Urinary bladder (tissue), 4 donors: ENCODE data around the gene KCNQ1OT1. TPM values are rescaled to one million over a fixed set of nuclear protein-coding genes. Genes with fewer than 3 reads are reported as not detected.

Source experiments
- DNase-seq: peaks from one replicate; pipeline ENCODE4 v3.0.0-alpha.2; 2015; ENCODE audit errors: extremely low spot score
- H3K27ac ChIP-seq: one replicate; pipeline ENCODE4 v1.5.1; 2013; ENCODE audit warnings: low read depth, mild to moderate bottlenecking, moderate library complexity
- H3K36me3 ChIP-seq: one replicate; pipeline ENCODE4 v1.6.1; 2013; ENCODE audit warnings: mild to moderate bottlenecking, moderate library complexity; ENCODE audit not compliant: insufficient read depth
- H3K4me1 ChIP-seq: one replicate; pipeline ENCODE4 v1.6.1; 2013; ENCODE audit warnings: mild to moderate bottlenecking, moderate library complexity; ENCODE audit not compliant: insufficient read depth
- H3K4me3 ChIP-seq: one replicate; pipeline ENCODE4 v1.5.1; 2013; ENCODE audit warnings: low read depth, low read length
- WGBS: extraction: QIAGEN DNeasy Blood & Tissue Kit; methylation state at CpG from one replicate; pipeline ENCODE4 v1.1.7; 2013; 5-methylcytosine and 5-hydroxymethylcytosine counted together
- polyA plus RNA-seq: library from polyadenylated mRNA; stranded (reverse); fragments of 200-250 nt; gene quantifications from one replicate; pipeline ENCODE4 v1.2.3, GENCODE V29; 2013
- total RNA-seq: library from RNA; depleted of rRNA; stranded (reverse); fragments of >200 nt; gene quantifications from one replicate; pipeline ENCODE4 v1.2.3, GENCODE V29; 2014
- donor health status: healthy with polysubstance abuse.
- donor health status: healthy.

KCNQ1OT1 gene
- total and polyA plus RNA-seq, 2 donors: 0.06 to 24.7 TPM

DNA sequence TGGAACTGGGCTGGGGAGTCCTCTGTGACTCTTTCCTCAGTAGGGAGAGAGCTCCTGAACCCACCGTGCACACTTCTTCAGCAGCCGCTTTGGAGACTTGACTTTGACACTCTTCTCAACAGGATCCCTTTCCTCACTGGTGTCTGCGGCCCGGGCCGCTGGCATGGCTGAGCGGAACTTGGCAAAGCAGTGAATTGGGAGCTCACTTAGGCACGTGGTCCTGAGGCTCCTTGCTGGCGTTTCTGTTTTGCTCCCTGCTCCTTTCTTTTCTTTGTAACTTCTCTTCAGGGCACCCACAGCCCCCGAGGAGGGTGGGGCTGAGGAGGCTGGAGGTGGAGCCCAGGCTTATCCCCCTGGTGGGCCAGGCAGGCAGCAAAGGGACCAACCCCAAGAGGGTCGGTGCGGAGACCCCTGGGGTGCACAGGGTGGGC, 8.4 kb upstream of the KCNQ1OT1 start:
- H3K36me3 ChIP-seq: no peaks in the 10 kb centered on the region
- no peaks in the 10 kb centered on the region for H3K4me1 ChIP-seq
- no peak overlapping the region for H3K4me3 ChIP-seq
- H3K27ac ChIP-seq: peak overlapping the region; percentile 77
- DNase-seq: no peak
- 31% methylated on average over 11 of the region's 11 CpGs for WGBS

DNA sequence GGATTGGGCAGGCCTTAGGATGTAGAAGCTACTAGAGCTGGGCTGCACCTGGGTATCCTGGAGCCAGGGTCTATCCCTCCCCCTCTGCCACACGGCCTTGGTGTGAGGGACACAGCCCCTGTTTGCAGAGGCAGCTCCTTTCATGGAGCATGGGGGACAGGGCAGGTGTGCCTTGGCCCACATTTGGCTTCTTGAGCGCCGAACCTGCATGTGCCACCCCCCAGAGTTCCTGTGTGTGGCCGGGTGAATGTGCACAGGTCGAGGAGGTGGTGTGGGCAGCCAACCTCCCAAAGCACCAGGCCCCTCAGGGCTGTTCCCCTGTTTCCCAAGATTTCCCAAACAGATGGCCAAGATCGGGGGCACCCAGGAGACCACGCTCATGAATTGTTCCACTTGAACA, 7.9 kb upstream of the KCNQ1OT1 start:
- Histone ChIP-seq H3K4me3 (no peak overlapping the region), H3K4me1 (no peaks in the 10 kb centered on the region), H3K27ac (no peak overlapping the region), H3K36me3 (no peaks in the 10 kb centered on the region)
- 93% methylated on average over 7 of the region's 7 CpGs for WGBS
- no peak for DNase-seq

DNA sequence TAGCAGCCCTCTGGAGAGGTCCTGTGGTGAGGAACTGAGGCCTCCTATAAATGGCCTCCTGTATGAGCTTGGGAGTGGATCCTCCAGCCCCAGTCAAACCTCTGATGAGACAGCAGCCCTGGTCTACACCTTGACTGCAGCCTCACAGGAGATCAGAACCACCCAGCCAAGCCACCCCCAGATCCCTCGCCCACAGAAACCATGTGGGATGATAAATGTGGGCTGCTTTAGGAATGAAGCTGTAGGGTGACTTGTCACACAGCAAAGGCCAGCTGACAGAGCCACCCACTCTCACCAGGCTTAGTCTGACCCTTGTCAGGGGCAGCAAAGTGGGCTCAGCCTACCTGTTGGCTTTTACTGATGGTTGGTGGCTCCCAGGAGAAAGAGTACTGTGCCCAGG, 6.5 kb upstream of the KCNQ1OT1 start:
- no peaks in the 10 kb centered on the region for H3K4me1 ChIP-seq
- no peak for DNase-seq
- no peak overlapping the region for H3K27ac ChIP-seq
- H3K4me3 ChIP-seq: no peak overlapping the region
- no peaks in the 10 kb centered on the region for H3K36me3 ChIP-seq
- WGBS: 97% methylated on average over 1 of the region's 1 CpG

DNA sequence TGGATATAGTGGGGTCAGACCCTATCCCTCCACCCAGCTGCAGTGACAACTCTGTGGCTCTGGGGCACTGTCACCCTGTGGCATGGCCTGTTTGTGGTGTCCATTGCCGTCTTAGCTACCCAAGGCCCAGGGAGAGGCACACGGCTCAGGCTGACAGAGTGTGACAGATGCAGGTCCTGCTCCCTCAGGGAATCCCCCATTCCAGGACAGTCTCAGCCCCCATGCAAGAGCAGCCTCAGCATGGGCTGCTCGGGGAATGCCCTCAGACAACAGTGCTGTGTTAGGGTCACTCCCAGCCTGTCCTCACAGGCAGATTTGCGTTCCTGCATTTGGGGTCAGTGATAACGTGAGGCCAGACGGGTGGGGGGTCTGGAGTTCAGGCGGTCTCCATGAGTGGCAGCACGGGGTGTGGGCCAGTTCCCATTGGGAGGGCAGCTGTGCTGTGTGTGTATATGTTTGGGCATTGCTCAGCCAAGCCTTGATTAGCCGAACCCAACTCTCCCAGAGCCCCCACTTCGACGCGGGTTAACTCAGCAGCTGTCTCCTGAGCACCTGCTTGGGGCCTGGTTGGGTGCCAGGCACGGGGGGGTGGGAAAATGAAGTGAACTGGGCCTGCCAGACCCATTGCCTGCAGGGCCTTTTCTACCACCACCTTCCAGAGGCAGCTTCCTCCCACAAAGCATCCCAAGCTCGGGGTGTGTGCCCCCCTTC, 5.3 kb upstream of the KCNQ1OT1 start:
- no peak for DNase-seq
- H3K36me3 ChIP-seq: no peaks in the 10 kb centered on the region
- H3K27ac ChIP-seq: no peak overlapping the region
- 85% methylated on average over 14 of the region's 14 CpGs for whole genome bisulfite sequencing
- no peaks in the 10 kb centered on the region for H3K4me1 ChIP-seq
- H3K4me3 ChIP-seq: no peak overlapping the region

DNA sequence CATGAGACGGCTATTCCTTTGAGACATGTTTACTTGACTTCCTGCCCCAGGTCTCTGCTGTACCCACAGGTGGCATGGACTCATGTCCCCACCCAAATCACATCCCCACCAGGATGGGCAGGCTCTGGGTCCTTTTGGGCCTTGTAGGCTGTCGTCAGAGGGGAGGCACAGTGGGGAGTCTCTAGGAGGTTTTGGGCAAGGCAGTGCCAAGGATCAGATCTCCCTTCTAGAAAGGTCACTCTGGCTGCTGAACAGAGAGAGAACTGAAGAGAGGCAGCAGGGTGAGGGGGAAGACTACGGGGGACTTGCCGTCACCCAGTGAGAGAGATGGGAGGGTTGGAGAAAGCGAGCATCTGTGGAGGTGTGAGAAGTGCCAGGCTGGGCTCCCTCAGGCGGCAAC, 4.6 kb upstream of the KCNQ1OT1 start:
- no peak for DNase-seq
- WGBS: 97% methylated on average over 6 of the region's 6 CpGs
- H3K4me1 ChIP-seq: no peaks in the 10 kb centered on the region
- no peak overlapping the region for H3K4me3 ChIP-seq
- H3K27ac ChIP-seq: no peak overlapping the region
- no peaks in the 10 kb centered on the region for H3K36me3 ChIP-seq

DNA sequence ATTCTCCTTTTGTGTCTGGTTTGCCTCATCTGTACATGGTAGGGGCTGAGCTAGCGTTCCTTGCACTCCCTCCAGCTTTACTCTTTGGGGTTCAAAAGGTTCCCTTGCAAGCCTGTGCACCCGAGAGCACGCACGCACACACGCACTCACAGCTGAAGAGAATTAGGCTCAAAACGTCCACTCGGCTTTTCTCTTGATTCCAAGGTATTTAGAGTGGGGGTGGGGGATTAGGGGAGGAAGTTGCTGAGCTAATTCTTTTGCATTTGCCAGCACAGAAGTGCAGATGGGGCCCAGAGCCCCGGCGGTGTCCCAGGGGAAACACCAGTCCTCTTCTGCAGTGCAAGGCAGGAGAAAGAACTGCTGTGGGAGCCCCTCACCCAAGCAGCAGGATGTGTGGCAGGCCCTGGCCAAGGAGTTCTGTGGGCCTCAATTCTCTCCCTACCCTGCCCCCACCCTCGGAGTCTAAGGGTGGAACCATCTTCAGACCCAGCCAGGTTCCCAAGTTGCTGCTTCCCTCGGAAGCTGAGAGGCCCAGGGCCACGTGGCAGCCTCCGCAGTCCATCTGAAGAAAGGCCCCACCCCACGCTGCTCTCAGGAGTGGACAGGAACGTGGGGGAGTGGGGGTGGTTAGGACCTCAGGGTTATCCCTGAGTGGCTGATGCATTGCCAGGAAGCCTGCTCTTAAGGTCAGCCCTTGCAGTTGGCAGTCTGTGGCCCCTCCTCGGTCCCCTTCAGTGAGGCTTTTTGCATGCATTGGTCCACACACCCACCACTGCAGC, 3.8 kb upstream of the KCNQ1OT1 start:
- Histone ChIP-seq H3K4me1 (no peaks in the 10 kb centered on the region), H3K36me3 (no peaks in the 10 kb centered on the region), H3K27ac (no peak overlapping the region), H3K4me3 (no peak overlapping the region)
- DNase-seq: no peak
- WGBS: 47% methylated on average over 16 of the region's 16 CpGs

DNA sequence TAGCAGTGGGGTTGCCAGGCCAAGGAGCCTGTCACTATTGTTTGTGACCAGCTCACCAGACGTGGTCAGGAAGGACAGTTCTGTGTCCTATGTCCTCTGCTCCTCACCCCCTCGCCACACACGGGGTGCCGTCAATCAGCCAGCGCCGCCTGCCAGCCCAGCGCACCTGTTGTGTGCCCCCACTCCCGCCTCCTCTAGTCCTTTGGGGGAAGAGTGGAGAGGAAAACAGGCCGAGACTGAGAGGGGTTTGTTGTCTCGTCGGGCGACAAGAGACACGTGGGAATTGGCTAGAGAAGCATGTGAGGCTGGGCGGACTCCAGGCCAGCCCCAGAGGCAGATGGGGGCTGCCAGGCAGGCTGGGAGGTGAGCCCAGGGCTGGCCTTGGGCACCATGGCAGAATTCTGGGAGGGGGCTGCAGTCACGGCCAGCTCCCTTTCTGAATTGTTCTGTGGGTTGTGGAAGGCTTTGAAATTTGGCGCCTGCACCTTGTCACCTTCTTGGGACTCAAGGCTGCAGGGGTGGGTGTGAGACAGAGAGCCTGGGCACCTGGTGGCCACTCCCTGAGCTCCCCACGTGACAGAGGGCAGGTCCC, 3.1 kb upstream of the KCNQ1OT1 start:
- DNase-seq: no peak

DNA sequence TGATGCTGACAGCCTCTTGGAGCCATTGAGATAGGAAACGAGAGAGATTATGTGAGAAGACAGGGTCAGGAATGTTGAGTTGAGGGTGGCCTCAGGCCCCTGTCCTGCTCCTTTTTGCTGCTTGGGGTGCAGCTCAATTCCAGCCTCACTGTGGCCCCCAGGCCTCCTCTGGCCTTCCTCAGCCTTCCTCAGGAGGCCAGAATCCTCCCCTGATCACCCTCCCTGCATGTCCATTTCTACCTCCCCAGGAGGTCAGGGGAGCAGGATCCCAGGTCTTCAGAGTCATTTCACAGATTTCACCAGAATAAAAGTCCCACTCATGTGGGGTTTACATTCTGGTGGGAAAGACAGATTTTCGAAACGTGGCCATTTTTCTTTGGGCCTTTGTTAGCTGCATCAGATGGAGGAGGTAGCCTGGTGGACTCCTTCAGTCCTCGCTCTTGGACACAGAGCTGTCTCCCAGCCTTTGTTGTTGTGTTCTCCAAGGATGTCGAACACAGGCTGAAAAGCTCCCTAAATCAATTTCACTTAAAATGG, 2.2 kb upstream of the KCNQ1OT1 start:
- 93% methylated on average over 5 of the region's 5 CpGs for WGBS
- Histone ChIP-seq H3K4me3 (no peak overlapping the region), H3K4me1 (no peaks in the 10 kb centered on the region), H3K27ac (no peak overlapping the region), H3K36me3 (no peaks in the 10 kb centered on the region)
- DNase-seq: no peak

More for the DNA sequence above, 3.1 kb upstream of the KCNQ1OT1 start:
- Histone ChIP-seq H3K36me3 (no peaks in the 10 kb centered on the region), H3K27ac (no peak overlapping the region), H3K4me3 (no peak overlapping the region), H3K4me1 (no peaks in the 10 kb centered on the region)
- 85% methylated on average over 17 of the region's 17 CpGs for WGBS

DNA sequence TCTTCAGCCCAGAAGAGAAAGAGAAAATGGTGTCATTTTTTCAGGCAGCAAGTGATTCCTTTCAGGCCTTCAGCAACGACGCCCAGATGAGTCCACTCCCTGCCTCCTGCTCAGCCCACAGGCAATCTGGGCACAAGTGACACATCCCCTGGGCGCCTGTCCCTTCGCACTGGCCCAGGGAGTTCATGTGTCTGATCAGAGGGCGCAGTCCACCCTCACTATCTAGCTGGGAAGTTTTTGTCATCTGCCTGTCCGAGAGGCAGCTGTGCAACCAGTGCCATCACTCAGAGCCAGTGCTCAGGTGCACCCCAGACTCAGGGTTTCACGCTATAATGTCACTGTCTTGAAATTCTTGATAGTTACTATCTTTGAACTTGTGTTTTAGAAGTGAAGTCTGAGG, 1.4 kb upstream of the KCNQ1OT1 start:
- no peak overlapping the region for H3K4me3 ChIP-seq
- no peak for DNase-seq
- WGBS: 84% methylated on average over 7 of the region's 7 CpGs

DNA sequence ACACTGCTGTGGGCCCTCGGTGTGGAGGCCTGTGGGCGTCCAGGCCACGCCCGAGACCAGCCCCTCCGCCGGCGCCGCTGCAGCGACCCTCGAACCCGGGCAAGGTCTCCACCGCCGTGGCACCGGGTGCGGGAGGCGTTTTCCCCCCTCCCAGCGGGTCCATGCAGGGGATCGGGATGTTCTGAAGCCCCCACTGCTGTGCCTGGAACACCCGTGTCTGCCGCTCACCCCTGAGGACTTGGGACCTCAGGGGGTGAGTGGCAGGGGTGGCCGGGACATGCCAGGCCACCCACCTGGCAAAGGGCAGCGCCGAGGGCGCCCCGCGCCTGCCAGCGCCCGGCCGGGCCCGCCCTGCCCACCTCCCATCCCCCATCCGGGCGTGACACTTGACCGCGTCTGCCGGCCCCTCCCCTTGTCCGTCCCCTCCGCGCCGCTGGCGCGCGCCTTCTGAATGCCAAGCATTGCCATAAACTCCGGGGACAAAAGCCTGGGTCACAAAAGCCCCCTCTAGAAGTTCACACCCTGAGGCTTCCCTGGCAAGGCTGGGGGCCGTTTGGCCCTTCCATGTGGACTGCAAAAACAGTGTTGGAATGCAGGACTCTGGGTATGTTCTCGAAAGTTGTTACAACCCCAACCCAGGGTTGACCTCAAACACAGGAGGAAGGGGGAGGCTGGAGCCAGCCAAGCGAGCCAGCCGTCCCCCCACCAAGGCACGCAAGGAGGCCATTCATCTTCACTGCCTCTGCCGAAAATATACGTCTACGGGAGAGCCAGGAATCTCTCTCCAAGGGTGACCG, 819 bp upstream of the KCNQ1OT1 start:
- H3K27ac ChIP-seq: peak overlapping the region; percentile 63
- 57% methylated on average over 52 of the region's 52 CpGs for WGBS
- DNase-seq: no peak
- H3K4me3 ChIP-seq: peak overlapping the region; percentile 48
- H3K4me1 ChIP-seq: no peaks in the 10 kb centered on the region
- H3K36me3 ChIP-seq: no peaks in the 10 kb centered on the region

More for the DNA sequence above, 1.4 kb upstream of the KCNQ1OT1 start:
- H3K27ac ChIP-seq: no peak overlapping the region
- no peaks in the 10 kb centered on the region for H3K4me1 ChIP-seq
- H3K36me3 ChIP-seq: no peaks in the 10 kb centered on the region

DNA sequence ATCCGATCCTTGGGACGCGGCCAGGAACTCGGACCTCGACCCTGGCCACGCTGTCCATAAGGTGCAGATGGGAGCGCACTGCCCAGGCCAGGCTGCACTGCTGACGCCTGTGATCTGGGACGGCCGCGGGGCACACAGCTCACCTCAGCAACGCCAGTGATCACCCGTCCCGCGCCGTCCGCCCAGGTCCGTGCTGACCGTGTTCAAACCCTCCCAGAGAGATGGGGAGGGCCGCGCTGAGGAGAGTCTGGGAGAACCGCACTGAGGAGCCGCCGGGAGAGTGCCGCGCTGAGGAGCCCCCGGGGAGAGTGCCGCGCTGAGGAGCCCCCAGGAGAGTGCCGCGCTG, 636 bp downstream of the KCNQ1OT1 start:
- no peak for DNase-seq
- peak overlapping the region; percentile 65 for H3K4me3 ChIP-seq
- no peaks in the 10 kb centered on the region for H3K4me1 ChIP-seq
- no peak overlapping the region for H3K27ac ChIP-seq
- 47% methylated on average over 31 of the region's 31 CpGs for WGBS
- H3K36me3 ChIP-seq: no peaks in the 10 kb centered on the region

DNA sequence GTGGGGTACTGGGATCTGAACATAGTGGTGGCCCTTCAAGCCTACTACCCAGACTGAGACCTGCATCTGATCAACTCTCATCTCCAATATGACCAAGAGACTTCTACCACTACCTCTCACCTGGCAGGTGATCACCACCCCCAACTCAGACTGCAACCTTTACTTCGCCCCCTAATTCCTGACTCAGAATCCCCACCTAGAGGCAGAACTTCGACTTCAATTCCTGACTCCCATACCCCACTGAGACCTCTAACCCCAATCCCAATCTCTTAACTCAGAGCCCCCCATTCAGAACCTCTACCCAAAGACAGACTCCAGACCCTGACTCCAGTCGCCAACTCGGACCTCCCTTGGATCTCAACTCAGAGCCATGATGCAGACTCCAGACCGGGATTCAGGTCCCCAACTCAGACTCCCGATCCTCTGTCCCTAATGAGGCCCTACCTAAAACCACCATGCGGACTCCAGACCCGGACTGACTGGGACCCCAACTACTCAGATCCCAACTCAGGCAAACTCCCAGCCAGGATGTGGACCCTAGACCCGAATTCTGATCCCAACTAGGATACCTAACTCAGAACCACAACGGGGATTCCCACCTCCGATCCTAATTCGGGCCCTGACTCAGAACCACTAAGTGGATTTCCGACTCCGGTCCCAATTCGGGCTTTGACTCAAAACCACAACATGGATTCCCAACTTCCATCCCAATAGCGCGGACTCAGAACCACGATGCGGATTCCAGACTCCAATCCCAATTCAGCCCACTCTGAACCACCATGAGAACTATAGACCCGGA, 1.2 kb downstream of the KCNQ1OT1 start:
- WGBS: 55% methylated on average over 20 of the region's 20 CpGs
- H3K4me3 ChIP-seq: peak overlapping the region; percentile 65
- no peak for DNase-seq
- no peak overlapping the region for H3K27ac ChIP-seq
- H3K36me3 ChIP-seq: no peaks in the 10 kb centered on the region
- H3K4me1 ChIP-seq: no peaks in the 10 kb centered on the region

DNA sequence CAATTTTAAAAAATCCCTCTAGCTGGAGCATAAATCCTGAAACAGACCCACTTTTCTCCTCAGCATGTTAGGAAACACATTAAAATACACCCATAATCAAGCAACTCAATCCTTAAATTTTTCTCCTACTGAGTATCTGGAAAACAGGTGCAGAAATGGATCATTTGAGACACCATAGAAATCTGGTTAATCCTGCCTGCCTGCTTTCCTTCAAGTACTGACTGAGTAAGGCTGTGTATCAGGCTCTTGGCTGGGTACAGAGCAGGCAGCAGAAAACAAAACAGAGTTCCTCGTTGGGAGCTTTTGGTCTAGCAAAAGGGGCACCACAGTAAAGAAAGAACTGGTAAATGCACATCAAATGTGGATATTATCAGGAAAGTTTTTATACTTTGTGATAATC, 1.9 kb downstream of the KCNQ1OT1 start:
- Histone ChIP-seq H3K27ac (no peak overlapping the region), H3K4me3 (peak overlapping the region; percentile 65), H3K36me3 (no peaks in the 10 kb centered on the region), H3K4me1 (no peaks in the 10 kb centered on the region)
- 29% methylated on average over 1 of the region's 1 CpG for WGBS
- no peak for DNase-seq
